HT1080 (cell line): ENCODE results near the gene KRT34. TPM values are rescaled to one million over a fixed set of nuclear protein-coding genes. Genes with fewer than 3 reads are reported as not detected.
"Not testable (repeated sequence)": the region's sequence is repeated elsewhere in the genome, so short reads cannot be mapped to it uniquely, and the experiment has no call there.

Experiments used
- DNase-seq: peaks from one replicate; pipeline ENCODE4 v3.0.0-alpha.2; 2015; ENCODE audit warnings: low read depth
- total RNA-seq: library from RNA; depleted of rRNA; stranded (reverse); fragments of >200 nt; shearing (Covaris generic); gene quantifications from 2 replicates; pipeline ENCODE4 v1.2.3, GENCODE V29; 2014

The KRT34 gene
- total RNA-seq, 1 experiment from 2014 or later = 1.2 TPM

GRCh38 chr17:41367426-41368075 lies 14.6 kb downstream of the KRT34 start:
- peak; percentile 40 for DNase-seq

GRCh38 chr17:41366070-41366469 lies 16.0 kb downstream of the KRT34 start:
- DNase-seq = no peak

GRCh38 chr17:41363881-41364280 lies 18.2 kb downstream of the KRT34 start:
- DNase-seq = no peak

- DNase-seq = peak; percentile 77
Measured at GRCh38 chr17:41360296-41360995, 21.7 kb downstream of the KRT34 start.

GRCh38 chr17:41354536-41354935 lies 27.6 kb downstream of the KRT34 start:
- DNase-seq = no peak

DNA sequence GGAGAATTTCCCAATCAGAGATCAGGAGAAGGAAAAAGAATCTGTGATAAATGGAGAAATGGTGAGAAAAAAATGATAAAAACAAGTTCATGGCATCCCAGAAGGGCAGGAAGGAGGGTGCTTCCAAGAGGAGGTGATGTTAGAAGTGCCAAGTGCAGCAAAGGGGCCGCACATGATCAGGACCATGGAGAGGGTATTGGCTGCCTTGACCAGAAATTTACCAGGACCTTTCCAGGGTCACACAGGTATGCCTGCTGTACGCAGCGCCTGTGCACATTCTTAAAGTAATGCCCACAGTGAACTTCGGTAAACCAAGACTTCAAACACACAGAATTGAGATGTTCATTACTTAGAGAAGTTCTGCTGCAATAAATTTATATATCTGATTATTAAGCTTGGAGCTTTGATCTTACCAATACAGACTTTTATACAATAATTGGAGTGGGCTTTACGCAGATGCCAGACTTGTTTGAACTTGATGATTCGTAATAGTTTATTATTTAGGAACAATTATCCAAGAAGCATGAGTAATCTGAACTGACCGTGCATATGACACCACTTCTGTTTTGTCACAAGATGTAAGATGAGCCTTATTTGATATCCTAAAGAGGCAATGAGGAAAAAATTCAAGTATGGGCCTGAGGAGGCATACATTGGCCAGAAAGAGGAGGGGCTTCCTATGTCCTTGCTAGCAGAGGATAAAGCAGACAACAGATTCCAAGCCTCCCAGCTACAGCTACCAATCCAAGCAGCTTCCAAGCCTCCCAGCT lies 29.3 kb downstream of the KRT34 start:
- no peak for DNase-seq

DNA sequence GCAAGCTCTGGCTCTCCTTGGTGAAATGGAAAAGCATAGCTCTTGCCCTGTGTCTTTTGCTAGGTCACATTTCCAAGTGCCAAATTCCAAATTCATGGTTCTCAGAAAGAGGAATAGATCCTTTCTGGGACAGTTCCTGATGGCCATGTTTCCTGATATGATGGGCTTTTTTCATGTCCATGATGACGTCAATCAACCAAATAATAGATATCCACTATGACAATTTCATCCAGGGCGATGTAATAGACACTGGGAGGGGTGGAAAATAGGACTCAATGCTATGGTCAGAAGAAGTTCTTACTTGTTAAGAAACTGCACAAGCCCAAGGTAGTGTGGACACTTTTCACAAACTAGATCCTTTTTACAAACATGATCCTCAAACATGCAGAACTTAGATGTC lies 30.9 kb downstream of the KRT34 start:
- DNase-seq = no peak

DNA sequence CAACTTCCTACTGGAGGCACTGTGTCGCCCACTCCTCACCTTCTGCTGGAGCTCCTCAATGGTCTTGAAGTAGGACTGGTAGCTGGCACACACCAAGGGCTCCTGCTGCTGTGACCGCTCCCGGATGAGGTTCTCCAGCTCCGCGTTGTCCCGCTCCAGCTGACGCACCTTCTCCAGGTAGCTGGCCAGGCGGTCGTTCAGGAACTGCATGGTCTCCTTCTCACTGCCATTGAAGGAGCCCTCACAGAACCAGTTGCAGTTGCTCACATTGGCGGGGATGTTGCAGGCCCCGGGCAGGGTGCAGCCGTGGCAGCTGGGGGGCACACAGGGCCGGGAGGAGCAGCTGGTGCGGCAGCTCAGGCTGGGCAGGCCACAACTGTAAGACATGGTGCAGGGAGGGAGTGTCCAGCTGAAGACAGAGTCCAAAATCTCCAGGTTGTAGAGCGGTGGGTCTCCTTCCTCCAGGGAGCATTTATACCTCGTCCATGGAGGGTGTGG lies 31.7 kb downstream of the KRT34 start, which contains the start of gene KRT33A:
Gene KRT33A, minus strand, starts transcription at position 448 of the 498 bp plus-strand sequence. Its CDS starts 61 bp downstream, at position 387.
- DNase-seq = not testable (repeated sequence)

- DNase-seq = no peak
Measured at GRCh38 chr17:41347869-41348760, 34.0 kb downstream of the KRT34 start.

GRCh38 chr17:41346421-41346820 lies 35.7 kb downstream of the KRT34 start:
- DNase-seq = not testable (repeated sequence)

- no peak for DNase-seq
Measured at GRCh38 chr17:41345992-41346391, 36.1 kb downstream of the KRT34 start.

DNA sequence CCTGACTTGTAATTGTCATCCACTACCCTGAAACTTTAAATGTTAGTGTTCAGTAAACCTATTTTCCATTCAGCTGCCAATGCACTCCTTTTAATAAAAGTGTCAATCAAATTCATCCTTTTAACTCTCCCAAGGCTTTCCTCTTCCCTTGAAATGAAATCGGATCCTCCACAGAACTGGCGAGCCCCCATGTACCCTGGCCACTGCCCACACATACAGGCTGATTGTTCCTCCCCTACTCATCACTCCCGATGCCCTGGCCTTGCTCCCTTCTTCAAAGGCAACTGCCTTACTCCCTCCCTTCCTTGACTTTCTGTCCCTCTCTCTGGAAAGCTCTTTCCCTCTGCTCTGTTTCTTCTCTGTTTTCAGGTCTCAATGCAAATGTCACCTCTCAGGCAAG lies 39.1 kb downstream of the KRT34 start:
- no peak for DNase-seq

GRCh38 chr17:41340934-41341861 lies 40.9 kb downstream of the KRT34 start:
- no peak for DNase-seq

- DNase-seq = no peak
Measured at GRCh38 chr17:41340494-41340893, 41.6 kb downstream of the KRT34 start.

DNA sequence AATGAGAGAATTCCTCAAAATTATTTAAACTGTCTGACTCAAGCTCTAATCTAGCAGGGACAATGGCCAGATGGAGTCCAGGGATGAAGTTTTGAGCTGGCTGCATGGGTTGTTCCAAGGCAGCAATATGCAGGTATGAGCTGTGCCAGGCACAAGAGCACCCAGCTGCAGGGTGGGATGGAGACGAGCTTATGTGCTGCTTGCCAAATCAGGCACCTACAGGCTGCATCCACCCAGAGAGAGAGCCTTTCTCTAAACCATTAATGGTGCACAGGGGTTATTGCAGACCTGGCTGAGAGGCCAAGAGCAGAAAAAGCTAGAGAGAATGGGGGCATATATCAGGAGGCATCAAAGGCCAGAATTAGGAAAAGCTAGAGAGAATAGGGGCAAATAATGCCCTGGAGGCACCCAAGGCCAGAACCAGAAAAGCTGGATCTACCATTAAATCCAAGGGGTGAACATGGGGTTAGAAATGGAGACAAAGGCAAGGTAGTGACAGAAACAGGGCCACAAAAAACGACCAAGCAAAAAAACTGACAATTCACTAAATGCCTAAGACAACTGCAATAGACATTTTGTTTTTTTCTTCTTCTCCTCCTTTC lies 42.4 kb downstream of the KRT34 start:
- no peak for DNase-seq

DNA sequence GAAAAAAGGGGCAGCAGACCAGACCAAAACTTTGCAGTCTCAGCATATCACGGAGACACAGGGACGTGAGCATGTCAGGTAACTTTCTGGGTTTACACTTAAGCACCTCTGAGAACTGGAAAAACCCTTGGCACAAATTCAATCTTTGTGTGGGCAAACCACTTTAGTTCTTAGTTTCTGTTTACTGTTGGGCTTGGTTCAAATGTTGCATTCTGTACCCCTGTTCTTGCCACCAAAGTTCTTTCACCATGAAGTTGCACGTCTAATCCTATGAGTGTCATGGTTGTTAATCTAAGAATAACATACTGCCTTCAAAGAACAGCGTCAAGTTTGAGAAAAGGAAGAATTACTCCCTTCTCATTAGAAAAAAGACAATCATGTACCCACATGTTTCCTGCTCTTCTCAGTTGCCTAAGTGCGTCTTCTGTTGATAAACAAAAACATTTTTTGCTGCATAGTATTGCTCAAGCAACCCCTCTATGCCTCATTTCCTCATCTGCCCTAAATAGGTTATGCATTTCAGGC lies 43.1 kb downstream of the KRT34 start:
- no peak for DNase-seq

DNA sequence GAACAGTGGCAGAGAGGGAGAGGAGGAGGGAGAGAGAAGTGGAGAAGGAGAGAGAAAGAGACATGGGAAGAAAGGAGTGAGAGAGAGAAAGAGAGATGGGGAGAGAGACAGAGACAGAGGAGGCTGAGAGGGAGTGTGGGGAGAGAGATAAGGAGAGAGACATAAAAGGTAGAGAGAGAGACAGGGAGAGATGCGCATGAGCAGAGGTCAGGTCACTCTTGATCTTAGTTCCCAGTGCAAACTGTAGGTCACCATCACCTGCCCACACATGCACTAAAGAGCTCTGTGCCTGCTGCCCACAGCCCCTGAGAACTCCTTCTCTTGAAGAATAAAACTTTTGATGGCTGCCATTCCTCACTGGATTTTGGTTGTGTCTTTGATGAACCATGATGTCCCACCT lies 46.4 kb downstream of the KRT34 start:
- no peak for DNase-seq

- no peak for DNase-seq
Measured at GRCh38 chr17:41334385-41335305, 47.5 kb downstream of the KRT34 start.
